SK-N-SH treated with all-trans-retinoic acid at 6 μM for 48 hours (cell line): ENCODE results near the gene ERO1B.

Experiments used
- ARNTL ChIP-seq: fragments of 450-650 bp; formaldehyde crosslinking; IDR thresholded peaks from 2 replicates; pipeline ENCODE4 v1.5.0; 2020; ENCODE audit warnings: low read depth, mild to moderate bottlenecking, moderate library complexity, borderline replicate concordance
- BACH2 ChIP-seq: fragments of 250-450 bp; sonication (Bioruptor Pico); IDR thresholded peaks from 2 replicates; pipeline ENCODE4 v1.9.0; 2021; ENCODE audit warnings: mild to moderate bottlenecking, borderline replicate concordance
- ISL1 ChIP-seq: fragments of 250-450 bp; sonication (Bioruptor Pico); IDR thresholded peaks from 2 replicates; pipeline ENCODE4 v2.1.2; 2022; ENCODE audit warnings: mild to moderate bottlenecking, moderate library complexity
- OSR1 ChIP-seq: fragments of 250-450 bp; sonication (Bioruptor Pico); IDR thresholded peaks from 2 replicates; pipeline ENCODE4 v1.8.0; 2022; ENCODE audit warnings: moderate library complexity, mild to moderate bottlenecking, inconsistent platforms
- RARB ChIP-seq: fragments of 250-450 bp; sonication (Bioruptor Pico); IDR thresholded peaks from 2 replicates; pipeline ENCODE4 v1.8.0; 2021; ENCODE audit warnings: mild to moderate bottlenecking, moderate library complexity
- TCF4 ChIP-seq: fragments of 250-450 bp; sonication (Bioruptor Pico); IDR thresholded peaks from 2 replicates; pipeline ENCODE4 v1.8.0; 2021; ENCODE audit warnings: mild to moderate bottlenecking, moderate library complexity, borderline replicate concordance
- TSHZ2 ChIP-seq: fragments of 250-450 bp; sonication (Bioruptor Pico); IDR thresholded peaks from 2 replicates; pipeline ENCODE4 v1.5.0; 2020; ENCODE audit warnings: mild to moderate bottlenecking, moderate library complexity
- ZFP3 ChIP-seq: fragments of 250-450 bp; sonication (Bioruptor Pico); IDR thresholded peaks from 2 replicates; pipeline ENCODE4 v1.5.0; 2020; ENCODE audit warnings: mild to moderate bottlenecking, moderate library complexity
- ZNF565 ChIP-seq: fragments of 450-650 bp; formaldehyde crosslinking; conservative IDR thresholded peaks from 2 replicates; pipeline ENCODE4 v1.5.0; 2020; ENCODE audit warnings: low read depth, mild to moderate bottlenecking, moderate library complexity
- ZNF70 ChIP-seq: fragments of 450-650 bp; formaldehyde crosslinking; IDR thresholded peaks from 2 replicates; pipeline ENCODE4 v1.5.0; 2020; ENCODE audit warnings: mild to moderate bottlenecking, moderate library complexity
- TF ChIP-seq, protein P1 (sequence below): fragments of 250-450 bp; sonication (Bioruptor Pico); IDR thresholded peaks from 2 replicates; pipeline ENCODE4 v1.5.1; 2020; ENCODE audit warnings: low read depth, mild to moderate bottlenecking, moderate library complexity
- TF ChIP-seq, protein P2 (sequence below): fragments of 250-450 bp; sonication (Bioruptor Pico); IDR thresholded peaks from 2 replicates; pipeline ENCODE4 v1.8.0; 2020; ENCODE audit warnings: mild to moderate bottlenecking, moderate library complexity, borderline replicate concordance
- TF ChIP-seq, protein P3 (sequence below): fragments of 250-450 bp; sonication (Bioruptor Pico); IDR thresholded peaks from 2 replicates; pipeline ENCODE4 v1.8.0; 2021; ENCODE audit warnings: low read depth, mild to moderate bottlenecking, moderate library complexity, borderline replicate concordance

GRCh38 chr1:236308827-236309226 is 27.1 kb upstream of the ERO1B start:
- TF ChIP-seq, protein P1, sequence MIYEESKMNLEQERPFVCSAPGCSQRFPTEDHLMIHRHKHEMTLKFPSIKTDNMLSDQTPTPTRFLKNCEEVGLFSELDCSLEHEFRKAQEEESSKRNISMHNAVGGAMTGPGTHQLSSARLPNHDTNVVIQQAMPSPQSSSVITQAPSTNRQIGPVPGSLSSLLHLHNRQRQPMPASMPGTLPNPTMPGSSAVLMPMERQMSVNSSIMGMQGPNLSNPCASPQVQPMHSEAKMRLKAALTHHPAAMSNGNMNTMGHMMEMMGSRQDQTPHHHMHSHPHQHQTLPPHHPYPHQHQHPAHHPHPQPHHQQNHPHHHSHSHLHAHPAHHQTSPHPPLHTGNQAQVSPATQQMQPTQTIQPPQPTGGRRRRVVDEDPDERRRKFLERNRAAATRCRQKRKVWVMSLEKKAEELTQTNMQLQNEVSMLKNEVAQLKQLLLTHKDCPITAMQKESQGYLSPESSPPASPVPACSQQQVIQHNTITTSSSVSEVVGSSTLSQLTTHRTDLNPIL (CRISPR knock-in tag) = no peak
- TF ChIP-seq ARNTL (CRISPR knock-in tag) = no peak
- no peak for TF ChIP-seq ISL1 (CRISPR knock-in tag)
- no peak for TF ChIP-seq TCF4
- TF ChIP-seq, protein P2, sequence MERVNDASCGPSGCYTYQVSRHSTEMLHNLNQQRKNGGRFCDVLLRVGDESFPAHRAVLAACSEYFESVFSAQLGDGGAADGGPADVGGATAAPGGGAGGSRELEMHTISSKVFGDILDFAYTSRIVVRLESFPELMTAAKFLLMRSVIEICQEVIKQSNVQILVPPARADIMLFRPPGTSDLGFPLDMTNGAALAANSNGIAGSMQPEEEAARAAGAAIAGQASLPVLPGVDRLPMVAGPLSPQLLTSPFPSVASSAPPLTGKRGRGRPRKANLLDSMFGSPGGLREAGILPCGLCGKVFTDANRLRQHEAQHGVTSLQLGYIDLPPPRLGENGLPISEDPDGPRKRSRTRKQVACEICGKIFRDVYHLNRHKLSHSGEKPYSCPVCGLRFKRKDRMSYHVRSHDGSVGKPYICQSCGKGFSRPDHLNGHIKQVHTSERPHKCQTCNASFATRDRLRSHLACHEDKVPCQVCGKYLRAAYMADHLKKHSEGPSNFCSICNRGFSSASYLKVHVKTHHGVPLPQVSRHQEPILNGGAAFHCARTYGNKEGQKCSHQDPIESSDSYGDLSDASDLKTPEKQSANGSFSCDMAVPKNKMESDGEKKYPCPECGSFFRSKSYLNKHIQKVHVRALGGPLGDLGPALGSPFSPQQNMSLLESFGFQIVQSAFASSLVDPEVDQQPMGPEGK (CRISPR knock-in tag) = no peak
- TF ChIP-seq BACH2 (CRISPR knock-in tag) = no peak
- no peak for TF ChIP-seq ZFP3
- TF ChIP-seq TSHZ2 (CRISPR knock-in tag) = no peak
- no peak for TF ChIP-seq RARB
- TF ChIP-seq, protein P3, sequence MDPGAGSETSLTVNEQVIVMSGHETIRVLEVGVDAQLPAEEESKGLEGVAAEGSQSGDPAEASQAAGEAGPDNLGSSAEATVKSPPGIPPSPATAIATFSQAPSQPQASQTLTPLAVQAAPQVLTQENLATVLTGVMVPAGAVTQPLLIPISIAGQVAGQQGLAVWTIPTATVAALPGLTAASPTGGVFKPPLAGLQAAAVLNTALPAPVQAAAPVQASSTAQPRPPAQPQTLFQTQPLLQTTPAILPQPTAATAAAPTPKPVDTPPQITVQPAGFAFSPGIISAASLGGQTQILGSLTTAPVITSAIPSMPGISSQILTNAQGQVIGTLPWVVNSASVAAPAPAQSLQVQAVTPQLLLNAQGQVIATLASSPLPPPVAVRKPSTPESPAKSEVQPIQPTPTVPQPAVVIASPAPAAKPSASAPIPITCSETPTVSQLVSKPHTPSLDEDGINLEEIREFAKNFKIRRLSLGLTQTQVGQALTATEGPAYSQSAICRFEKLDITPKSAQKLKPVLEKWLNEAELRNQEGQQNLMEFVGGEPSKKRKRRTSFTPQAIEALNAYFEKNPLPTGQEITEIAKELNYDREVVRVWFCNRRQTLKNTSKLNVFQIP (CRISPR knock-in tag) = no peak
- TF ChIP-seq OSR1 (CRISPR knock-in tag) = no peak
- TF ChIP-seq ZNF565 (CRISPR knock-in tag) = no peak
- no peak for TF ChIP-seq ZNF70
